ENCODE measurements around the gene ATG7.

GRCh38 chr3:11379238-11379823, 107.1 kb downstream of the ATG7 start:
- TF ChIP-seq, protein P1, sequence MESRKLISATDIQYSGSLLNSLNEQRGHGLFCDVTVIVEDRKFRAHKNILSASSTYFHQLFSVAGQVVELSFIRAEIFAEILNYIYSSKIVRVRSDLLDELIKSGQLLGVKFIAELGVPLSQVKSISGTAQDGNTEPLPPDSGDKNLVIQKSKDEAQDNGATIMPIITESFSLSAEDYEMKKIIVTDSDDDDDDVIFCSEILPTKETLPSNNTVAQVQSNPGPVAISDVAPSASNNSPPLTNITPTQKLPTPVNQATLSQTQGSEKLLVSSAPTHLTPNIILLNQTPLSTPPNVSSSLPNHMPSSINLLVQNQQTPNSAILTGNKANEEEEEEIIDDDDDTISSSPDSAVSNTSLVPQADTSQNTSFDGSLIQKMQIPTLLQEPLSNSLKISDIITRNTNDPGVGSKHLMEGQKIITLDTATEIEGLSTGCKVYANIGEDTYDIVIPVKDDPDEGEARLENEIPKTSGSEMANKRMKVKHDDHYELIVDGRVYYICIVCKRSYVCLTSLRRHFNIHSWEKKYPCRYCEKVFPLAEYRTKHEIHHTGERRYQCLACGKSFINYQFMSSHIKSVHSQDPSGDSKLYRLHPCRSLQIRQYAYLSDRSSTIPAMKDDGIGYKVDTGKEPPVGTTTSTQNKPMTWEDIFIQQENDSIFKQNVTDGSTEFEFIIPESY (IDR thresholded peaks at IDR 0.05) = no peak
- TF ChIP-seq POLR2AphosphoS2 (IDR thresholded peaks at IDR 0.05; ENCODE audit: low read depth, low read length) = no peak
- no peak for TF ChIP-seq SMAD1 (IDR thresholded peaks at IDR 0.05; ENCODE audit: low read depth, partially characterized antibody)
- TF ChIP-seq CTCF (IDR thresholded peaks at IDR 0.05 in 2 of 3, conservative IDR thresholded peaks at IDR 0.05 in 1 of 3; ENCODE audit: control insufficient read depth in 2 of 3, extremely low read depth in 1 of 3, insufficient read depth in 1 of 3, low read depth in 3 of 3, low read length in 3 of 3) = peak; percentile 22 to 60 (median 44); a peak in 4 of 6 replicates
